Umbilical cord (tissue), 2 donors: ENCODE results near the gene PYCR2. TPM values are rescaled to one million over a fixed set of nuclear protein-coding genes. Genes with fewer than 3 reads are reported as not detected.
"Not testable (repeated sequence)": the region's sequence is repeated elsewhere in the genome, so short reads cannot be mapped to it uniquely, and the experiment has no call there.

Experiments used
- DNase-seq: peaks from one replicate; pipeline ENCODE4 v3.0.0-alpha.2; 2015; ENCODE audit warnings: low spot score
- total RNA-seq: library from RNA; depleted of rRNA; stranded (reverse); fragments of >200 nt; gene quantifications from one replicate; pipeline ENCODE4 v1.2.3, GENCODE V29; 2014; ENCODE audit warnings: low replicate concordance; ENCODE audit not compliant: insufficient read depth

PYCR2 gene
- total RNA-seq, 1 donor from 2014 or later: 23.1 TPM

GRCh38 chr1:225890346-225891228 is 33.5 kb downstream of the PYCR2 start:
- DNase-seq: no peak

DNA sequence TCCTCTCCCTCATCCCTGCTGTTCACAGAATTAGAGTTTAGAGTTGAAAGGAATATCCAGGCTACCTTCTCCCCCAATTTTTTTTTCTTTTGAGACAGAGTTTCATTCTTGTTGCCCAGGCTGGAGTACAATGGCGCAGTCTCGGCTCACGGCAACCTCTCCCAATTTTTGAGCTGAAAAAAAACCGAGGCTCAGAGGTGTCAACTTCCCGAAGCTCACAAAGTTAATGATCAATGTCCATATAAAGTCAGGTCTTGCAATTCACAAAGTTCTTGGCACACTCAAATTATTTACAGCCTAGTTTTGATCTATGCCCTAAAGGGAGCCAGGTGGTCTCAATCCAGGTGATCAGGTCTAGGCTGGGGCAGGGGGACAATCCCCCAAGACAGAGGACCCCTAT is 34.3 kb downstream of the PYCR2 start:
- DNase-seq: no peak

DNA sequence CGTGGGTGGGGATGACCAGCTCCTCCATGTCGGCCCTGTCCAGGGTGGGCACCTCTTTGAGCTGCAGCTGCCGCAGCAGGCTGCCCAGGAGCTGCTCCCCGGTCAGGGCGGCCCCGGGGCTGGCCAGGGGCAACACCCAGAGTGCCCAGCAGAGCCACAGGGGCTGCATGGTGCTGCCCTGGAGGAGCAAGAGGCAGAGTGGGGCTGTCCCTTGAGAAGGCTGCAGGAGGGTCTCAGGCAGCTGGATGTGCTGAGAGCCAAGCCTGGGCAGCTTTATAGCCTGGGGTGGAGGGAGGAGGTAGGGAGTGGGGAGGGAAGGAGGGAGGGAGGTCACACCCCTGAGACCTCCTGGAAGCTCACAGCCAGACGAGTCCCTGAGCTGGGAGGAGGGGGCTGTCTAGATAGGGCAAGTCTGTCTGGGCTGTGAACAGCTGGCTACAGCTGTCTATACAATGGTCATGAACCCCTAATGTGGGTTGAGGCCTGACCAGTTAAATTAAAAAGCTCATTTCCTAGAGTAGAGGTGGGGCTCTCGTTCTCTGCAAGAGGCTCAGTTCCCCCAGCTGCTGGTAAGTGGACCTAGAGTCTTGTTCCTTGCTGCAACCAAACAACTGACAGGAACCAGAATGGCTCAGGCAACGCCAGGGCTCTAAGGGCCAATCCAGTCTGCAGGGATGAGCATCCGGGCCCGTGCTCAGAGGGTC is 35.0 kb downstream of the PYCR2 start, which contains the start of gene LEFTY1:
LEFTY1 (minus strand) TSS at position 249 of the 704 bp plus-strand sequence; CDS start at position 169, 80 bp downstream.
- peak; percentile 29 for DNase-seq

DNA sequence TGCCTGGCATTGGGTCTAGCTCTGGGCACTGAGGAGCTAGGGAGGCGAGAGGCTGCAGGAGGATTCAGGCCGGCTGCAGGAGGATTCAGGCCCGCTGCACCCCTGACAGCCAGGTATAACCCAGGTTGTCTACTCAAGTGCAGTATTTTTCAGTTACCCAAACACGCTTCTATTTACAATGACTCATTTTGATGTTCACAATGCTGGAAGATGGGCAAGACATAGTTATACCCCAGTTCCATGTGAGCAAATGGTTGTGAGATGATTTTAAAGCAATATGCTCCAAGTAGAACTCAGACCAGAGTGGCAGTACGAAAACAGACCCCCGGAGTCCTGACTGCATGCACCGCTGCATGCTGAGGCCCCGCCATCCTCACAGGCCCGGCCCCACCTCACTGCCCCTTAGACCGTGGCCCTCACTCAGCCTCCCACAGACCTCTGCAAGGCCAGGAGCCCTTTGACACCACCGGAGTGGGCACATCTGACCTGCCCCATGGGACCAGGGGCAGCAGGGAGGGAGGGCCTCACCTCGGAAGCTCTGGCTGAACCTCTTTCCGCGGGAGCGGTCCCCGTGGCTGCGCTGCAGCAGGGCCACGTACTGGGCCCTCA is 35.7 kb downstream of the PYCR2 start:
- DNase-seq: no peak

GRCh38 chr1:225887554-225888288 is 36.3 kb downstream of the PYCR2 start:
- not testable (repeated sequence) for DNase-seq

DNA sequence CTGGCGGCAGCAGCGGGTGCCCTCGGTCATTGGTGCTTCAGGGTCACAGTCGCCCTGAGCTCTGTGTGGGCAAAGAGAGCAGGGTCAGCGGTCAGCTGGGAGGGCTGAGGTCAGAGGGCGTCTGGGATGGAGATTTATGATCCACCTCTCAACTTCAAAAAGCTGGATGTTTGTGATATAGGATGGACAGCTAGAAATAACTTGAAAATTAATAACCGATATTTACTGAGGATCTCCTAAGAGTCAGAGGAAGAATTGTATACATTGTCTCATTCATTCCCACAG is 37.1 kb downstream of the PYCR2 start:
- no peak for DNase-seq

DNA sequence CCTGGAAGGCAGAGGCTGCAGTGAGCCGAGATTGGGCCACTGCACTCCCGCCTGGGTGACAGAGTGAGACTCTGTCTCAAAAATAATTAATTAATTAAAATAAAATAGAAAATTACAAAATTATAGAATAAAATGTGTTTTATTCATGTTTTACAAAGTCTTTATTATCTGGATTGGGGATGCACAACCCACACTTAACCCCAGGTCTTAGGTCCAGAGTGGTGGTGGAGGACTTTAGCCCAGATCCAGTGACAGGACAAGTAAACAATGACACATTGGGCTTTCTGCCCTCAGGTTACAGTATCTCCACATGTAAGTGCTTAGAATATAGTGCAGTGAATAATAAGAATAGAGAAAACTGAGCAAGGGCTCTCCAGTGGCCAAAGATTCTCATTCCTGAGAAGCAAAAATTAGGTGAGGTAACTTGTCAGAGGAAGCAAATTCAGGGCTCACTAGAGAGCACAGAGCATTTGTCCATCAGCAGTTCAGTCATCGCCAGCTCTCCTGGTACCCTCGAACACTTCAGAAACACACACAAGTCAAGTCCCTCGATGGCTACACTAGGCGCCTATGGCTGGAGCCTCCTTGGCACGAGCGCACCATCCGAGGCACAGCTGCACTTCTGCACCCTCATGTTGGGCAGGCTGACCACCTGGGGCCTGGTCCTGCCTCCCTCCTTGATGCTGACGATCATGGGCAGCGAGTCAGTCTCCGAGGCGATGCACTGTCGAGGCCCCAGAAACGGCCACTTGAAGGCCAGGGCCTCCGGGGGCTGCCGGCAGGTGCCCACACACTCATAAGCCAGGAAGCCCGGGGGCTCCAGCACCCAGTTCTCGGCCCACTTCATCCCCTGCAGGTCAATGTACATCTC is 37.7 kb downstream of the PYCR2 start:
- no peak for DNase-seq

DNA sequence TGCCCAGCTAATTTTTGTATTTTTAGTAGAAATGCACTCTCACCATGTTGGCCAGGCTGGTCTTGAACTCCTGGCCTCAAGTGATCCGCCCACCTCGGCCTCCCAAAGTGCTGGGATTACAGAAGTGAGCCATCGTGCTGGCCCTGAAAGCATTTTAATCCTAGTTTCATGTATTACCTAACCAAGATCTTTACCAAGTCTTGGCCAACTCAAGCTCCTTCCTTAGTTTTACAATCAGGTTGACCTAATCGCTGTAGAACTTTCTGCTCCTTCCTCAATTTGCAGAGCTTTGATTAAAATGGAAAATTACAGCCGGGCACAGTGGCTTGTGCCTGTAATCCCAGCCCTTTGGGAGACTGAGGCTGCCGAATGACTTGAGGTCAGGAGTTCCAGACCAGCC is 38.7 kb downstream of the PYCR2 start:
- DNase-seq: no peak

DNA sequence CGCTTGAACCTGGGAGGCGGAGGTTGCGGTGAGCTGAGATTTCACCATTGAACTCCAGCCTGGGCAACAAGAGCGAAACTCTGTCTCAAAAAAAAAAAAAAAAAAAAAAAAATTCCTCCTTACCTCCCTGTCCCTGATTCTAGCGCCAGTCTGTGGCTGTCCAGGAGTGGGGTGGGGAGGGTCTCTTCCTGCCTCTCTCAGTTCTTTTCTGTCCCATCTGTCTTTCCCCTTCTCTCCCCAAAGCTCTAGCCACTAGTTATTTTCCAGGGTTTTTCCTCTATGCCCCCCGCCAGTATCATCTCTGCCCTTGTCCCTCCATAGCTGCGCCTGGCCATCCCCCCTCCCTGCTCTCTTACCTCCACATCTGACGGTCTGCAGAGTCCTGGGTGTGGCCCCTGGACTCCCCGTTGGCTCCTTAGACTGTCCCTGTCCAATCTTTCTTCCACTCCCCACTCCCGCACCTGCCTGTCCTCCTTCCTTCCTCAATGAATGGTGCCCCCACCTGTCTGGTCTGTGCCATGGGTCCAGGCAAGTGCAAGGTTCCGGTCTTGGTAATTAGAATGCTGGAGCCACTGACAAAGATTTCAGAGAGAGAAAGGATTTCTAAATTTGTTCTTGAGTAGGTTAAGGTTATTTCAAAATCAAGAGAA is 40.3 kb downstream of the PYCR2 start:
- no peak for DNase-seq

DNA sequence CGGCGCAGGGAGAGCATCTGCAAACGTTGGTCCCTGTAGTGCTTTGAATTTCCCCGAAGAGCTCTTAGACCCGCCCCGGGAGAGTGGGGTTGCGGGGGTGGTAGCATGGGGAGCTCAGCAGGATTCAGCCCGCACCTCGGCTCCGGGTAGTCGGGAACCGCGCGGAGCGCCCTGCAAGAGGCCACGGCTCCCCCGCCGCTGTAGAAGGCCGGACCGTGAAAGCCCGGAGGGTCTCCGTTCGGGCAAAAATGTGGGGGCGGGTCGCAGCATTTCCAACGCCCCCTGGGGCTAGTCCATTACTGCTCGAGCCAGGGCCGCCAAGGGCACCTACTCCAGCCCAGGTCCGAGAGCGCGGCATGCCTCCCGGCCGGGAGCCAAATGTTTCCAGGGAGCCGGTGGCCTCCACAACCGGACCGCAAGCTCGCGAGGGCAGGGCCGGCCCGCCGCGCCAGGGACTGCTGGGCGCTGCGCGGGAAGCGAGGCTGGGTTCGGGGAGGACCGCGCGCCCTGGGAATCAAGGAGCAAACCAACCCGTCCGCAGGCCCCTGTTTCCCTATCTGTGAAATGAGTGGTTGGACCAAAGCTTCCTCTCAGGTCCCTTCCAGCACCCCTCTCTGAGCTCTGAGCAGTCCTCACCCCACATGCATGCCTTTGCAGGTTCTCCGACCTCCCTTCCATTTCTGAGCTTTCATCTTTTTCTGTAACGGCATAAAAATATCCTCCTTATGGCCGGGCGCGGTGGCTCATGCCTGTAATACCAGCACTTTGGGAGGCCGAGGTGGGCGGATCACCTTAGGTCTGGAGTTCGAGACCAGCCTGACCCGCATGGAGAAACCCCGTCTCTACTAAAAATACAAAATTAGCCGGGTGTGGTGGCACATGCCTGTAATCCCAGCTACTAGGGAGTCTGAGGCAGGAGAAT is 41.1 kb downstream of the PYCR2 start:
- DNase-seq: peak; percentile 56

GRCh38 chr1:225881959-225882693 is 41.9 kb downstream of the PYCR2 start, which contains the start of gene TMEM63A:
TMEM63A (minus strand) TSS chr1:225882380; CDS start chr1:225877580, 4,800 bp downstream.
- peak; percentile 87 for DNase-seq

DNA sequence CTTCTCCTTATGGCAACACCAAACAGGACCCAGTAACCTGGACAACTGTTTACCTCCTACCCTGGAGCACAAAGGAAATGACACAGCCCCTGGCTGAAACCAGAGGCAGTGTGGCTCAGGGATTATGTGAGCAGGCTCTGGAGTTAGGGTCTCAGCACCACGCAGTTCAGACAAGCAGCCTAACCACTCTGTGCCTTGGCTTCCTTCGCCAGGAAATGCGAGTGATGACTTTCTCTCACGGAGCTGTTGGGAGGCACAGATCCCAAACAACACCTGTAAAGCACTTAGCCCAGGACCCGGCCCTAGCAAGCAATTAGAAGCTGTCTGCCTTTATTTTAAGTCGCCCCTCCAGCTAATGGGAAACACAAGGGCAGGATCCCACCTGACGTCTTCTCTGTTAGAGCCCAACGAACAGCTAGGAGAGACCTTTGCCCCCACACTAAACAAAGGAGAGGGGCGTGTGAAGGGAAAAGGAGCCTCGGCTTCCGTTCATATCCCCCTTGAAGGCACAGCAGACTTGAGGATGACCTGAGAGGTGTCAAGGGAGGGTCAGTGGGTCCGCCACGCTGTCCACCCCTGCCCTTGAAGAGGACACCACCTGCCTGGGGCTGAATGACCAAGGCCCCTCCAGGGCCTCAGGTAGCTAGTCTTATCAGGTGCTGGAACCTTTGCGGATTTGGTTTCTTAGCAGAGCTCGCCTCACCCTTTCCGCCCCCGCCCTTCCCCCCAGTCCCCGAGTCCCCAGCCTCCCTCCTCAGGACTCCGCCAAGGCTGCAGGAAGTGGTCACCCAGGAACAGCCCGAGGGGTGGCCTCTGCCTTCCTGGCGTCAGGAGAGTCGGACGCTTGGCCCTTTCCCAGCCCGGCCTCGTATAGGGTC is 42.7 kb downstream of the PYCR2 start:
- DNase-seq: peak; percentile 34

DNA sequence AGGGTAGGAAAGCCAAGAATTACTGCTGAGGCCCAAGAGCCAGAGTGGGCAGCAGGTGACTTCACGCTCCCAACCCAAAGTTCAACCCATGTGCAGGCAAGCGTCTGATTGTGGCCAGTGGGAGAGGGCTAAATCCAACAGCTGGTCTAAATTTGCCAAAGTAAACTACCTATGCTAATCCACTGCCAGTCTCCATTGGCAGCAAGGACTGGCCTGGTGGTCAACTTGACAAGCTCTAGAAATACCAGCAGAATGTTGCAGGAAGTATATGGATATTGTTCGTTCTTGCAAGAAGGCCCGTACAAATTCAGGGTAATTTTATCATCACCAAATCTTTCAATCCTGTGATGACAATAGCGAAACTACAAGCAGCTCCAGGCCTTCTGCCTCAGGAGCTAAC is 43.4 kb downstream of the PYCR2 start:
- no peak for DNase-seq

GRCh38 chr1:225880222-225880588 is 43.8 kb downstream of the PYCR2 start:
- DNase-seq: no peak

DNA sequence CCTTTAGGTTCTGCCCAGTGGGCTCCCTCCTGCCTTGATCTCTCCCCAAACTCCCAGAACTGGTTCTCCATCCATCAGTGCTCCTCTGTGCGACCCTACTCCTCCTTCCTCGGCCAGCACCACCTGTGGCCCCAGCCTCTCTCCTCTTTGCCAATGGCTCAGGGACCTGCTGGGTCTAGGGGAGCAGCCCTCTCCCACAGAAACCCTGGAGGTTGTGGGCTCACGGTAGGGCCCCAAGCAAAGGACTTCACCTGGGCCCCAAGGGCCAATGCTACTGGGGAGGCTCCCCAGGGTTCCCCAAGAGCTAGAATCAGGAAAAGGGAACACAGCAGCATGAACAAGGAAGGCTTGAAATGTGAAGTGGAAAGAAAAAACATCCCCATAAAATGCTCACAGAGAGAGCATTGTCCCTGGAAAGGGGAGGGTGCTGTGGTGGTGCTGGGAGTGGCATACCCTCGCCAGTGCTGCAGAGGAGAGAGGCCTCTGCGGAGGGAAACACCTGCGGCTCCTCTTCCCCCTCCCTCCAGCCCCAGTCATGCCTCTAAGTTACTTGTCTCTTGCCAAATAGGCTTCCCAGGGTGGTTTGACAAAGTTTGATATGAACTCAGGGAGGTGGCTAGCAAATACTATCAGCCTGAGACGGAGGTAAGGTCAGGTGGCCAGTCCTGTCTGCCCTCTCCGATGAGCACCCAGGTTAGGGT is 44.4 kb downstream of the PYCR2 start:
- no peak for DNase-seq

GRCh38 chr1:225878282-225878681 is 45.8 kb downstream of the PYCR2 start:
- no peak for DNase-seq

DNA sequence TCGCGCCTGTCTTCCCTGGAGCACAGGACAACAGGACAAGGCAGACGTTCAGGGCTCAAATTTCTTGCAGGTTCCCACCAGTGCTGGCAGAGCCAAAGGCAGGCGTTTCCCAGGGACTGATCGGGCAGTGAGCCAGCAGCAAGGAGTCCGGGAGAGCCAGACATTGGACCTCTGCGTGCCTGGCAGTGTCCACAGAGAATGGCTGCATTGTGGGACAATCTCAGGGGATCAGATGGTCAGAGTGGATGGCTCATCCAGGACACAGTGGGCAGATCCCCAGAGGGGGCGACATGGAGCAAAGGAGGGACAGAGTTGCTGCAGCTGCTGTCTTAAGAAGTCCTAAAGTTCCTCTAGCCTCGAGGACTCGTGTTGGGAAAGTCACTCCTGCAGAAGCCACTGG is 46.5 kb downstream of the PYCR2 start:
- peak; percentile 50 for DNase-seq
